B cell (primary cell): ENCODE measurements around the gene RANBP3. TPM values are rescaled to one million over a fixed set of nuclear protein-coding genes. Genes with fewer than 3 reads are reported as not detected.

Experiments
- ATAC-seq: fragments of 200-7000 bp; cut with Tn5 transposase; one replicate; pipeline ENCODE4 v1.10.0; 2021; ENCODE audit warnings: low read depth, mild to moderate bottlenecking, moderate number of reproducible peaks, moderate library complexity
- CTCF ChIA-PET: fragments of 350-600 bp; sonication (Branson Sonifier 250); formaldehyde crosslinking; loops from one replicate; lab custom pipeline; 2021; ENCODE audit warnings: antibody characterized with exemption, inconsistent platforms; lab: Charles Lee
- POLR2A ChIA-PET: fragments of 350-600 bp; sonication (Branson Sonifier 250); formaldehyde crosslinking; loops from one replicate; lab custom pipeline; 2021; ENCODE audit warnings: antibody characterized with exemption; lab: Charles Lee
- DNase-seq: peaks from one replicate; pipeline ENCODE4 v3.0.0; 2013
- H2AFZ ChIP-seq: 2 replicates; pipeline ENCODE4 v1.6.1; 2012; ENCODE audit warnings: mild to moderate bottlenecking, low read depth, low read length; ENCODE audit not compliant: insufficient read depth, poor library complexity, severe bottlenecking
- H3K27ac ChIP-seq, 2 donors: 1 replicate in 1 of 2; 2 replicates in 1 of 2; pipeline ENCODE4 v1.5.1; 2012 to 2013; ENCODE audit warnings: low read length in 2 of 2, mild to moderate bottlenecking in 2 of 2, moderate library complexity in 1 of 2
- H3K27me3 ChIP-seq, 4 experiments: fragments of 200-600 bp in 1 of 4; sonication (generic) in 1 of 4; replicated peaks in 1 of 4; 1 replicate in 2 of 4; 2 replicates in 2 of 4; pipeline versions ENCODE4 v1.6.1 to v1.7.0; 2013 to 2016; ENCODE audit warnings: low read length in 3 of 4, mild to moderate bottlenecking in 2 of 4, mixed read lengths in 1 of 4, moderate library complexity in 1 of 4; ENCODE audit not compliant: insufficient read depth in 4 of 4, control insufficient read depth in 3 of 4; ENCODE audit errors: control extremely low read depth in 1 of 4
- H3K36me3 ChIP-seq, 2 experiments: replicated peaks in 1 of 2; 1 replicate in 1 of 2; 2 replicates in 1 of 2; pipeline versions ENCODE4 v1.6.1 to v1.7.1; 2013; ENCODE audit warnings: low read length in 1 of 2; ENCODE audit not compliant: insufficient read depth in 2 of 2, control insufficient read depth in 1 of 2; ENCODE audit errors: control extremely low read depth in 1 of 2, extremely low read depth in 1 of 2
- H3K4me1 ChIP-seq, 2 donors: fragments of 200-600 bp in 1 of 2; sonication (generic) in 1 of 2; 1 replicate in 1 of 2; 2 replicates in 1 of 2; pipeline versions ENCODE4 v1.5.1 to v1.6.1; 2013 to 2017; ENCODE audit warnings: low read length in 2 of 2; ENCODE audit not compliant: control insufficient read depth in 2 of 2, insufficient read depth in 2 of 2
- H3K4me2 ChIP-seq: replicated peaks from 2 replicates; pipeline ENCODE3; 2012; ENCODE audit warnings: mild to moderate bottlenecking, low read depth, low read length; ENCODE audit not compliant: poor library complexity, severe bottlenecking
- H3K4me3 ChIP-seq, 5 experiments: fragments of 200-600 bp in 1 of 5; sonication (generic) in 1 of 5; 1 replicate in 3 of 5; 2 replicates in 2 of 5; pipeline versions ENCODE4 v1.5.1 to v1.7.0; 2011 to 2016; ENCODE audit warnings: low read length in 4 of 5, mild to moderate bottlenecking in 4 of 5, low read depth in 2 of 5, control low read depth in 1 of 5, moderate library complexity in 1 of 5; ENCODE audit not compliant: insufficient read depth in 1 of 5; ENCODE audit errors: control extremely low read depth in 1 of 5, extremely low read depth in 1 of 5
- H3K79me2 ChIP-seq: fragments of 200-600 bp; sonication (generic); one replicate; pipeline ENCODE4 v1.6.0; 2016; ENCODE audit warnings: low read length; ENCODE audit not compliant: control insufficient read depth, insufficient read depth
- H3K9ac ChIP-seq: fragments of 200-600 bp; sonication (generic); 2 replicates; pipeline ENCODE4 v1.6.1; 2017; ENCODE audit warnings: mild to moderate bottlenecking, low read length, moderate library complexity
- H3K9me3 ChIP-seq, 3 donors: one replicate each; pipeline versions ENCODE4 v1.6.1 to v1.7.1; 2013; ENCODE audit warnings: low read length in 2 of 3; ENCODE audit not compliant: control insufficient read depth in 2 of 3, insufficient read depth in 1 of 3; ENCODE audit errors: control extremely low read depth in 1 of 3
- H4K20me1 ChIP-seq: 2 replicates; pipeline ENCODE4 v1.6.0; 2012; ENCODE audit warnings: mild to moderate bottlenecking, low read length; ENCODE audit not compliant: insufficient read depth, control insufficient read depth, poor library complexity, severe bottlenecking
- H3K27ac Mint-ChIP-seq: one replicate; pipeline ENCODE4 v1.8.0; 2021; ENCODE audit warnings: mixed read lengths
- H3K27me3 Mint-ChIP-seq: one replicate; pipeline ENCODE4 v1.8.0; 2021; ENCODE audit warnings: mixed read lengths
- H3K4me1 Mint-ChIP-seq: one replicate; pipeline ENCODE4 v1.8.0; 2021; ENCODE audit warnings: mixed read lengths
- H3K4me3 Mint-ChIP-seq: one replicate; pipeline ENCODE4 v1.8.0; 2021; ENCODE audit warnings: mixed read lengths
- H3K9me3 Mint-ChIP-seq: one replicate; pipeline ENCODE4 v1.8.0; 2022; ENCODE audit warnings: mixed read lengths; ENCODE audit not compliant: insufficient read depth
- EZH2 ChIP-seq: IDR thresholded peaks from 2 replicates; pipeline ENCODE4 v1.6.1; 2012; ENCODE audit warnings: borderline replicate concordance, low read depth, mild to moderate bottlenecking, moderate library complexity, low read length; ENCODE audit not compliant: insufficient read depth, poor library complexity, severe bottlenecking
- WGBS: methylation state at CpG from one replicate; pipeline ENCODE4 v1.1.5; 2013; ENCODE audit warnings: missing lambda C conversion rate; ENCODE audit not compliant: insufficient coverage; 5-methylcytosine and 5-hydroxymethylcytosine counted together
- intact Hi-C: fragments of 100-400 bp; cut with micrococcal nuclease; formaldehyde crosslinking; loops from one replicate; pipeline ENCODE4 v1.10.0; 2022
- polyA plus RNA-seq: library from polyadenylated mRNA; depleted of rRNA; stranded (reverse); fragments of >200 nt; gene quantifications from 2 replicates; pipeline ENCODE4 v1.2.3, GENCODE V29; 2012
- total RNA-seq, 2 donors: library from RNA; stranded (reverse); fragments of 120-200 nt in 1 of 2; gene quantifications; 1 replicate in 1 of 2; 2 replicates in 1 of 2; pipeline versions ENCODE4 v1.2.3 to v1.2.4, GENCODE V29; 2013 to 2022
- TF ChIP-seq, protein P1 (sequence below): fragments of 200-600 bp; IDR thresholded peaks from one replicate; pipeline ENCODE4 v1.8.0; 2022; ENCODE audit warnings: antibody characterized with exemption, mild to moderate bottlenecking

The RANBP3 gene
- total and polyA plus RNA-seq, 2 donors (not counting 1 experiment from before 2014, with no cell fraction given): 86.7 to 91.7 TPM

DNA sequence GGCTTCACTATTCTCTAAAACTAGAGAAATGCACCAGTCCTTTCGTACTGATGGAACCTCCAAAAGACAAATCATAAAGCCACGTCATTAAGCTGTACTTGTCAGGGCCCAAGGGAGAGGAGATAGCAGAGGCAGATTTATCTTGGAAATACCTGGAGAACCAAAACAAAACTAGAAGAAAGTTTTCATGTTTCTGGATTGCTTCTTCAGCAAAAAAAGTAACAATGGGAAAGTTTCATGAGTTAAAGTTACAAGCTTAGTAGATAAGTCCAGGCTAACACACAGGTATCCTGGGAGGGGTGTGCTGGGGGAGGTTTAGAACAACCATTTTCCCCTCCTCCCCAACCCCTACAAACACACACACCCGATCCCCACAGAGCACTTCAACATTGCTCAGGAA is 21.6 kb downstream of the RANBP3 start:
- peaks cover 98% of the 10 kb centered on the region for H4K20me1 ChIP-seq
- DNase-seq: no peak
- H3K4me1 ChIP-seq: peaks cover 28 to 31% of the 10 kb centered on the region in 2 donors
- CTCF ChIA-PET: interaction anchor here (1.3 to 4.3 kb wide), 2 partner anchors 12 to 15 kb away, joined by 3 to 22 read pairs; no protein-coding TSS in a partner anchor
- Mint-ChIP-seq H3K4me1 (peaks cover 80% of the 10 kb centered on the region), H3K9me3 (no peaks in the 10 kb centered on the region), H3K4me3 (no peak overlapping the region), H3K27ac (no peak overlapping the region), H3K27me3 (no peaks in the 10 kb centered on the region)
- POLR2A ChIA-PET: no interaction called here
- H3K27ac ChIP-seq: no peak overlapping the region
- 80% methylated on average over 1 of the region's 3 CpGs for WGBS
- H3K9me3 ChIP-seq: no peaks in the 10 kb centered on the region
- H3K36me3 ChIP-seq: peaks cover 0 to 9% of the 10 kb centered on the region in 2 experiments
- peaks cover 99% of the 10 kb centered on the region for H3K79me2 ChIP-seq
- intact Hi-C loops: no loop called here
- no peak for TF ChIP-seq EZH2
- TF ChIP-seq, protein P1, sequence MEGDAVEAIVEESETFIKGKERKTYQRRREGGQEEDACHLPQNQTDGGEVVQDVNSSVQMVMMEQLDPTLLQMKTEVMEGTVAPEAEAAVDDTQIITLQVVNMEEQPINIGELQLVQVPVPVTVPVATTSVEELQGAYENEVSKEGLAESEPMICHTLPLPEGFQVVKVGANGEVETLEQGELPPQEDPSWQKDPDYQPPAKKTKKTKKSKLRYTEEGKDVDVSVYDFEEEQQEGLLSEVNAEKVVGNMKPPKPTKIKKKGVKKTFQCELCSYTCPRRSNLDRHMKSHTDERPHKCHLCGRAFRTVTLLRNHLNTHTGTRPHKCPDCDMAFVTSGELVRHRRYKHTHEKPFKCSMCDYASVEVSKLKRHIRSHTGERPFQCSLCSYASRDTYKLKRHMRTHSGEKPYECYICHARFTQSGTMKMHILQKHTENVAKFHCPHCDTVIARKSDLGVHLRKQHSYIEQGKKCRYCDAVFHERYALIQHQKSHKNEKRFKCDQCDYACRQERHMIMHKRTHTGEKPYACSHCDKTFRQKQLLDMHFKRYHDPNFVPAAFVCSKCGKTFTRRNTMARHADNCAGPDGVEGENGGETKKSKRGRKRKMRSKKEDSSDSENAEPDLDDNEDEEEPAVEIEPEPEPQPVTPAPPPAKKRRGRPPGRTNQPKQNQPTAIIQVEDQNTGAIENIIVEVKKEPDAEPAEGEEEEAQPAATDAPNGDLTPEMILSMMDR: no peak
- no peak overlapping the region for H3K4me3 ChIP-seq
- no peak overlapping the region for H2AFZ ChIP-seq
- no peak for ATAC-seq
- H3K4me2 ChIP-seq: no peak overlapping the region
- H3K27me3 ChIP-seq: no peaks in the 10 kb centered on the region
- H3K9ac ChIP-seq: no peak overlapping the region

DNA sequence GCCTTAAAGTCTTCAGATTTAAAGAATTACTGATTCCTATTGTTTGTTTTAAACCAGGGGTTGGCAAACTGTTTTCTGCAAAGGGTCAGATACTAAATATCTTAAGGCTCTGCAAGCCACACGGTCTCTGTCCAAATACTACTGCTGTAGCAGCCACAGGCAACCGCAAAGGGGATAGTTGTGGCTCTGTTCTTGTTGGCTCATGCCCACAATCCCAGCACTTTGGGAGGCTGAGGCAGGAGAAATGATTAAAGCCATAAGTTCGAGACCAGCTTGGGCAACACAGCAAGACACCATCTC is 22.4 kb downstream of the RANBP3 start:
- Histone ChIP-seq H3K4me3 (no peak overlapping the region), H3K9me3 (no peaks in the 10 kb centered on the region), H3K9ac (no peak overlapping the region), H3K4me1 (peaks cover 33 to 35% of the 10 kb centered on the region in 2 donors), H3K79me2 (peaks cover 99% of the 10 kb centered on the region), H2AFZ (no peak overlapping the region), H3K27me3 (no peaks in the 10 kb centered on the region), H3K27ac (no peak overlapping the region), H4K20me1 (peaks cover 99% of the 10 kb centered on the region), H3K4me2 (no peak overlapping the region), H3K36me3 (peaks cover 0 to 9% of the 10 kb centered on the region in 2 experiments)
- Mint-ChIP-seq H3K27ac (no peak overlapping the region), H3K4me1 (peaks cover 80% of the 10 kb centered on the region), H3K9me3 (no peaks in the 10 kb centered on the region), H3K27me3 (no peaks in the 10 kb centered on the region), H3K4me3 (no peak overlapping the region)
- 86% methylated on average over 1 of the region's 3 CpGs for WGBS
- TF ChIP-seq, protein P1: no peak
- no peak for TF ChIP-seq EZH2
- CTCF ChIA-PET: interaction anchor here (1.3 to 4.3 kb wide), 2 partner anchors 13 to 16 kb away, joined by 3 to 22 read pairs; no protein-coding TSS in a partner anchor
- DNase-seq (no peak), ATAC-seq (no peak)
- intact Hi-C loops: no loop called here
- POLR2A ChIA-PET: no interaction called here
